Activated CD8-positive, alpha-beta T cell treated with anti-CD3 and anti-CD28 coated beads, Interleukin-2, amount 10 ng/mL, durations not matched to agents 7 days and 5 days (primary cell): ENCODE results near the gene PIGB. TPM values are rescaled to one million over a fixed set of nuclear protein-coding genes. Genes with fewer than 3 reads are reported as not detected.

Experiments
- ATAC-seq: fragments of 150-1000 bp; cut with Tn5 transposase; one replicate; pipeline ENCODE4 v1.10.0; 2021; ENCODE audit warnings: moderate library complexity
- CTCF ChIA-PET: fragments of 350-600 bp; sonication (Branson Sonifier 250); formaldehyde crosslinking; loops from one replicate; lab custom pipeline; 2021; ENCODE audit warnings: antibody characterized with exemption; lab: Charles Lee
- POLR2A ChIA-PET: fragments of 350-600 bp; sonication (Branson Sonifier 250); formaldehyde crosslinking; loops from one replicate; lab custom pipeline; 2021; ENCODE audit warnings: antibody characterized with exemption; lab: Charles Lee
- DNase-seq: peaks from one replicate; pipeline ENCODE4 v3.0.0-alpha.2; 2020
- H3K27ac Mint-ChIP-seq: one replicate; pipeline ENCODE4 v1.8.0; 2021; ENCODE audit warnings: mild to moderate bottlenecking, mixed read lengths
- H3K27me3 Mint-ChIP-seq: one replicate; pipeline ENCODE4 v1.8.0; 2021; ENCODE audit warnings: low read depth, mixed read lengths
- H3K36me3 Mint-ChIP-seq: one replicate; pipeline ENCODE4 v1.8.0; 2021; ENCODE audit warnings: low read depth, mixed read lengths
- H3K4me1 Mint-ChIP-seq: one replicate; pipeline ENCODE4 v1.8.0; 2021; ENCODE audit warnings: low read depth, mixed read lengths
- H3K4me3 Mint-ChIP-seq: one replicate; pipeline ENCODE4 v1.8.0; 2021; ENCODE audit warnings: mild to moderate bottlenecking, mixed read lengths
- H3K9me3 Mint-ChIP-seq: one replicate; pipeline ENCODE4 v1.8.0; 2022; ENCODE audit warnings: mixed read lengths; ENCODE audit not compliant: insufficient read depth
- total RNA-seq, 2 experiments: library from RNA; stranded (reverse); gene quantifications; one replicate each; pipeline ENCODE4 v1.2.3, GENCODE V29; 2021

The PIGB gene
- total RNA-seq, 2 experiments from 2014 or later: 16.4 to 23.7 TPM

- no peak for ATAC-seq
- ChIA-PET CTCF (no interaction called here), POLR2A (no interaction called here)
- H3K4me3 Mint-ChIP-seq: no peak overlapping the region
- peaks cover 32% of the 10 kb centered on the region for H3K36me3 Mint-ChIP-seq
- no peak for DNase-seq
- no peaks in the 10 kb centered on the region for H3K27me3 Mint-ChIP-seq
- no peaks in the 10 kb centered on the region for H3K4me1 Mint-ChIP-seq
- no peaks in the 10 kb centered on the region for H3K9me3 Mint-ChIP-seq
- no peak overlapping the region for H3K27ac Mint-ChIP-seq
Measured at GRCh38 chr15:55349282-55349681, 30.3 kb downstream of the PIGB start.

DNA sequence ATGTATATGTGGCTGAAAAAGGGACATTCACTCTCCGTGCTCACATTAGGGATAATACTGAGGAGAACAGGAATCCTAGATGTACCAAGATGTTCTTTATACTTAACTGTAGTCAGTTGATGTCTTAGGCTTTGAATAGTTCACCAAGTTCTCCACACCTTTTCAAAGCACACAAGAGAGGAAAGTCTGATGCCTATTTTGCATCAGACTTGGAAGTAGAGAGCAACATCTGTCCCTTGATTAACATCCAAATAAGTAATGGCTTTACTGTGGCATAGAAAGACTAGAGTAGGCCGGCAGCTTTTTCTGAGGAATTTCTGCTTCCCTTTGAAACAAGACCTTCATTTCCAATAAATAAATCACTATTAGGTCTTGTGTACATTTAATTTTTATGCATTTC is 34.0 kb downstream of the PIGB start:
- H3K36me3 Mint-ChIP-seq: peaks cover 34% of the 10 kb centered on the region
- no peak for ATAC-seq
- DNase-seq: no peak
- H3K27ac Mint-ChIP-seq: no peak overlapping the region
- H3K27me3 Mint-ChIP-seq: no peaks in the 10 kb centered on the region
- H3K9me3 Mint-ChIP-seq: no peaks in the 10 kb centered on the region
- H3K4me3 Mint-ChIP-seq: no peak overlapping the region
- CTCF ChIA-PET: interaction anchor here (2.2 kb wide), 1 partner anchor 86 kb away, joined by 4 read pairs; no protein-coding TSS in a partner anchor
- POLR2A ChIA-PET: no interaction called here
- no peaks in the 10 kb centered on the region for H3K4me1 Mint-ChIP-seq

DNA sequence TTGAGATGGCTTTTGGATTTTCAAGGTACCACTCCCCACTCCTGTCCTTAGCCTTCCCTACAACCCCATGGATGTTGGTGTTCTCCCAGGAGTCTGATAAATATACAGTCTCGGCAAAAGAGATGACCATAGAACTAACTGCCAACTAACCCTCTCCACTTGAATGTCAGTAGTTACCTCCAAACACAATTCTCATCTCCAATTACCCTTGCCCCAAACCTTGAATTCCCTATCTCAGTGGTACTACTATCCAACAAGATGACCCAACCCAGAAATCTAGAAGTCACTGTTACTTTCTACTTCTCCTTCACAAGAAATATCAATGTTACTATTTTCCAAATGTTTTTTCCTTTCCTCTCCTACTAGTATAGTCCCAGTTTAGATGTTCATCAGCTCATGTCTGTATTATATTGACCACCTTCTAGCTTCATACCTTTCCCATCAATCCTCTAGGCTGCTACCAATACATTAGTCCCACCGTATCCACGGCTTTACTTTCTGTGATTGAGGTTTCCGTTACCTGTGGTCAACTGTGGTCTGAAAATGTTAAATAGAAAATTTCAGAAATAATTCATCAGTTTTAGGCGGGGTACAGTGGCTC is 38.1 kb downstream of the PIGB start:
- Mint-ChIP-seq H3K9me3 (no peaks in the 10 kb centered on the region), H3K36me3 (peaks cover 18% of the 10 kb centered on the region), H3K27ac (no peak overlapping the region), H3K4me3 (no peak overlapping the region), H3K27me3 (no peaks in the 10 kb centered on the region), H3K4me1 (no peaks in the 10 kb centered on the region)
- no peak for DNase-seq
- ATAC-seq: no peak
- POLR2A ChIA-PET: interaction anchor here (0.5 kb wide), 1 partner anchor 10 kb away, joined by 3 read pairs; no protein-coding TSS in a partner anchor
- CTCF ChIA-PET: no interaction called here

GRCh38 chr15:55357774-55358173 is 38.8 kb downstream of the PIGB start:
- no peak for DNase-seq
- Mint-ChIP-seq H3K27me3 (no peaks in the 10 kb centered on the region), H3K4me1 (no peaks in the 10 kb centered on the region), H3K27ac (no peak overlapping the region), H3K4me3 (no peak overlapping the region), H3K36me3 (peaks cover 18% of the 10 kb centered on the region), H3K9me3 (no peaks in the 10 kb centered on the region)
- ATAC-seq: no peak
- ChIA-PET POLR2A (no interaction called here), CTCF (interaction anchor here (1.1 kb wide), 1 partner anchor 82 kb away, joined by 3 read pairs; no protein-coding TSS in a partner anchor)

GRCh38 chr15:55358471-55358870 is 39.4 kb downstream of the PIGB start:
- no peak overlapping the region for H3K27ac Mint-ChIP-seq
- peaks cover 18% of the 10 kb centered on the region for H3K36me3 Mint-ChIP-seq
- H3K27me3 Mint-ChIP-seq: no peaks in the 10 kb centered on the region
- H3K9me3 Mint-ChIP-seq: no peaks in the 10 kb centered on the region
- H3K4me3 Mint-ChIP-seq: no peak overlapping the region
- H3K4me1 Mint-ChIP-seq: no peaks in the 10 kb centered on the region
- no peak for ATAC-seq
- DNase-seq: no peak
- CTCF ChIA-PET: interaction anchor here (1.1 kb wide), 1 partner anchor 81 kb away, joined by 3 read pairs; no protein-coding TSS in a partner anchor
- POLR2A ChIA-PET: no interaction called here

DNA sequence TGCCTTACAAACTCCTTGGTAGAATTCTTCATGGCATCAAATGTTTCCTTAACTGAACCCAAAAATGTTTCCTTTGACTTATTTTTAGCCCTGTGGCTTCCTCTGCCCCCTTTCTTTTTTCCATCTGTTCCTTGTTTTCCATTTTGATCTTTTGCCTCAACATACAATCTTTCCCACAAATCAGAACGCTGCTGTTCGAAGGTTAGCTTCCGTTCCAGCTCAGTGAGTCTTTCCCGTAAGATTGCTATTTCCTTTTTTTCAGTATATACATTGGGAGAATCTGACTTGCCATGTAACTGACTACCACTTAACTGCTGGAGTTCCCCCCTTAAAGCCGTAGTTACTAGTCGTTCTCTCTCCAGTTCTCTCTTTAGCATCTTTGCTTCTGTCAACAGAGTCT is 41.2 kb downstream of the PIGB start:
- H3K4me1 Mint-ChIP-seq: no peaks in the 10 kb centered on the region
- H3K9me3 Mint-ChIP-seq: no peaks in the 10 kb centered on the region
- H3K4me3 Mint-ChIP-seq: no peak overlapping the region
- CTCF ChIA-PET: interaction anchor here (0.8 to 1.9 kb wide), 2 partner anchors 13 to 79 kb away, joined by 3 to 9 read pairs; no protein-coding TSS in a partner anchor
- ATAC-seq (no peak), DNase-seq (no peak)
- no peak overlapping the region for H3K27ac Mint-ChIP-seq
- peaks cover 17% of the 10 kb centered on the region for H3K36me3 Mint-ChIP-seq
- no peaks in the 10 kb centered on the region for H3K27me3 Mint-ChIP-seq
- POLR2A ChIA-PET: no interaction called here

- ATAC-seq (no peak), DNase-seq (no peak)
- Mint-ChIP-seq H3K4me3 (no peak overlapping the region), H3K27ac (no peak overlapping the region), H3K36me3 (peaks cover 13% of the 10 kb centered on the region), H3K27me3 (no peaks in the 10 kb centered on the region), H3K4me1 (no peaks in the 10 kb centered on the region), H3K9me3 (no peaks in the 10 kb centered on the region)
- CTCF ChIA-PET: interaction anchor here (1.9 kb wide), 1 partner anchor 78 kb away, joined by 9 read pairs; no protein-coding TSS in a partner anchor
- POLR2A ChIA-PET: no interaction called here
Measured at GRCh38 chr15:55361048-55361447, 42.0 kb downstream of the PIGB start.

DNA sequence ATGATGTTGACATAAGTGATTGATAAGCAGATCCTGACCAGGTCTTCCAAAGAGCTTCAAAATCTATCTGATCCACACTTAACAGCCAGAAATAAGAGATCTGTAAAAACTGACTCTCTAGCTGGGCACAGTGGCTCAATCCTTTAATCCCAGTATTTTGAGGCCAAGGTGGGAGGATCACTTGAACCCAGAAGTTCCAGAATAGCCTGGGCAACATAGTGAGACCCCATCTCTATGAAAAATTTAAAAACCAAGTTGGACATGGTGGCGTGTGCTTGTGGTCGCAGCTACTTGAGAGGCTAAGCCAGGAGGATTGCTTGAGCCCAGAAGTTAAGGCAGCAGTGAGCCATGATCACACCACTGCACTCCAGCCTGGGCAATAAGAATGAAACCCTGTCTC is 43.6 kb downstream of the PIGB start:
- Mint-ChIP-seq H3K9me3 (no peaks in the 10 kb centered on the region), H3K27me3 (no peaks in the 10 kb centered on the region), H3K4me1 (no peaks in the 10 kb centered on the region), H3K27ac (no peak overlapping the region), H3K36me3 (peaks cover 3% of the 10 kb centered on the region), H3K4me3 (no peak overlapping the region)
- ChIA-PET POLR2A (no interaction called here), CTCF (no interaction called here)
- ATAC-seq (no peak), DNase-seq (no peak)

DNA sequence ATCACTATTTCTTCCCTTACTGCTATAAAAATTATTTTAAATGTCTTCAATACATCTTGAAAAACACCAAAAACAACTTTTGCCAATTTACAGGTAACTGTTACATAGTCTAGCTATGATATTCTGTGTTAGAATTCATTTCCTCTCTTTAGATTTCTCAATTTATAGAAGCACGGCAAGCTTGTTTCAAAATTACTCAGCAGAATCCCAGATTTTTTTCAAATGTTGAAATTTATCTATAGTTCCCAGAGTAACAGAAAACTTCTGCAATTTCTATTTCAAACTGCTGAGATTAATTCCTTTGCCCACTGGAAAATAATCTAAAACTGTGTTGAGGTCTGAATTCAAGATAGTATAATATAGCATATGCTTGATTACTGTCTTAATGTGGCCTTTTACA is 48.0 kb downstream of the PIGB start:
- no peak overlapping the region for H3K4me3 Mint-ChIP-seq
- POLR2A ChIA-PET: interaction anchor here (0.7 kb wide), 1 partner anchor 10 kb away, joined by 3 read pairs; no protein-coding TSS in a partner anchor
- no peak for ATAC-seq
- DNase-seq: no peak
- no peaks in the 10 kb centered on the region for H3K27me3 Mint-ChIP-seq
- no peak overlapping the region for H3K27ac Mint-ChIP-seq
- no peaks in the 10 kb centered on the region for H3K36me3 Mint-ChIP-seq
- no peaks in the 10 kb centered on the region for H3K4me1 Mint-ChIP-seq
- H3K9me3 Mint-ChIP-seq: no peaks in the 10 kb centered on the region
- CTCF ChIA-PET: no interaction called here

- no peak for DNase-seq
- H3K4me3 Mint-ChIP-seq: no peak overlapping the region
- H3K9me3 Mint-ChIP-seq: no peaks in the 10 kb centered on the region
- no peaks in the 10 kb centered on the region for H3K27me3 Mint-ChIP-seq
- H3K4me1 Mint-ChIP-seq: peaks cover 5% of the 10 kb centered on the region
- no peak overlapping the region for H3K27ac Mint-ChIP-seq
- H3K36me3 Mint-ChIP-seq: peaks cover 3% of the 10 kb centered on the region
- ChIA-PET CTCF (interaction anchor here (1.5 to 1.6 kb wide), 2 partner anchors 36 to 66 kb away, joined by 5 to 6 read pairs; partner anchors contain the start of genes CCPG1 and PIERCE2), POLR2A (no interaction called here)
- ATAC-seq: no peak
Measured at GRCh38 chr15:55372701-55373440, 53.8 kb downstream of the PIGB start.

GRCh38 chr15:55379095-55379494 is 60.1 kb downstream of the PIGB start:
- Mint-ChIP-seq H3K36me3 (peaks cover 5% of the 10 kb centered on the region), H3K4me3 (no peak overlapping the region), H3K27me3 (no peaks in the 10 kb centered on the region), H3K4me1 (no peaks in the 10 kb centered on the region), H3K9me3 (no peaks in the 10 kb centered on the region), H3K27ac (no peak overlapping the region)
- ATAC-seq (no peak), DNase-seq (no peak)
- CTCF ChIA-PET: no interaction called here
- POLR2A ChIA-PET: no interaction called here

DNA sequence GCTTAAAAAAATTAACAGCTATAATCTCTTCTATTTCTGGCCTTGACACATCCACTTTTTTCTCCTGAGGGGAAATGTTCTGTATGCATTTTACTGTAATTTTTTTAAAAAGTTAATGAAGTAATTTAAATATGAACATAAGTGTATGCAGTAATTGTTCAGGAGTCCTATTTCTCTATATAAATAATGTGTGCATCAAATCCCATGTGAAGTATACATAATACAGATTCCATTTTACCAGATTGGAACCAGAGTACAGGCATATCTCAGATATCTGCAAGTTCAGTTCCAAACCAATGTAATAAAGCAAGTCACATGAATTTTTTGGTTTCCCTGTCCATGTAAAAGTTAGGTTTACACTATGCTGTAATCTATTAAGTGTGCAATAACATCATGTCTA is 62.6 kb downstream of the PIGB start:
- no peak overlapping the region for H3K4me3 Mint-ChIP-seq
- H3K4me1 Mint-ChIP-seq: no peaks in the 10 kb centered on the region
- CTCF ChIA-PET: interaction anchor here (1.5 kb wide), 1 partner anchor 27 kb away, joined by 7 read pairs; the partner anchor contains the start of genes CCPG1 and PIERCE2
- POLR2A ChIA-PET: no interaction called here
- DNase-seq: no peak
- H3K27ac Mint-ChIP-seq: no peak overlapping the region
- H3K9me3 Mint-ChIP-seq: no peaks in the 10 kb centered on the region
- peaks cover 2% of the 10 kb centered on the region for H3K36me3 Mint-ChIP-seq
- H3K27me3 Mint-ChIP-seq: no peaks in the 10 kb centered on the region
- ATAC-seq: no peak
